Left lung (tissue), 10 donors: ENCODE data around the gene CNTLN. TPM values are rescaled to one million over a fixed set of nuclear protein-coding genes. Genes with fewer than 3 reads are reported as not detected.

Experiments
- ATAC-seq: fragments of 200-7000 bp; cut with Tn5 transposase; one replicate; pipeline ENCODE4 v1.9.1; 2020; ENCODE audit warnings: moderate library complexity
- DNase-seq, 4 donors: peaks; one replicate each; pipeline ENCODE4 v3.0.0-alpha.2; 2013 to 2020
- H3K27ac ChIP-seq, 2 donors: fragments of 200-600 bp; sonication (generic) in 1 of 2; one replicate each; pipeline versions ENCODE4 v1.5.0 to v1.8.0; 2020 to 2021
- H3K27me3 ChIP-seq, 2 donors: fragments of 200-600 bp; sonication (generic) in 1 of 2; one replicate each; pipeline versions ENCODE4 v1.5.0 to v1.8.0; 2020 to 2021
- H3K36me3 ChIP-seq, 2 donors: fragments of 200-600 bp; sonication (generic) in 1 of 2; one replicate each; pipeline versions ENCODE4 v1.5.0 to v1.8.0; 2020 to 2021
- H3K4me1 ChIP-seq, 2 donors: fragments of 200-600 bp; one replicate each; pipeline ENCODE4 v1.8.0; 2021
- H3K4me3 ChIP-seq, 2 donors: fragments of 200-600 bp; sonication (generic) in 1 of 2; one replicate each; pipeline versions ENCODE4 v1.5.0 to v1.8.0; 2020 to 2021; ENCODE audit warnings: mild to moderate bottlenecking in 1 of 2
- H3K9me3 ChIP-seq, 2 donors: fragments of 200-600 bp; sonication (generic) in 1 of 2; one replicate each; pipeline versions ENCODE4 v1.5.0 to v1.8.0; 2020 to 2021
- CTCF ChIP-seq, 2 donors: fragments of 200-600 bp; sonication (generic) in 1 of 2; IDR thresholded peaks; one replicate each; pipeline versions ENCODE4 v1.5.0 to v1.8.0; 2021; ENCODE audit warnings: antibody characterized with exemption in 2 of 2
- intact Hi-C, 2 donors: fragments of 100-400 bp; cut with DNase I; formaldehyde crosslinking; loops; one replicate each; pipeline versions ENCODE4 v1.11.2 to v1.14.2; 2022
- polyA plus RNA-seq, 6 donors: library from polyadenylated mRNA; unstranded; fragments of 120-200 nt; gene quantifications; one replicate each; pipeline ENCODE4 v1.2.1, GENCODE V29; 2013; ENCODE audit not compliant: insufficient read length in 6 of 6
- total RNA-seq, 2 donors: library from RNA; stranded (reverse); fragmentation: NEBNext Ultra II Directional; extraction: Animal tissue kit (Norgen Biotek cat#: 25700); gene quantifications; one replicate each; pipeline ENCODE4 v1.2.1, GENCODE V29; 2021
- donor health status: DM: no; HTN: yes; CAD: no.
- donor health status: DM: no; HTN: no; CAD: no.

CNTLN gene
- total and polyA plus RNA-seq, 8 donors = 5.2 to 25.2 (median 18.5) TPM

- no peak for ATAC-seq
- Histone ChIP-seq H3K9me3 (no peaks in the 10 kb centered on the region), H3K4me1 (no peaks in the 10 kb centered on the region), H3K4me3 (no peak overlapping the region), H3K27ac (no peak overlapping the region), H3K27me3 (no peaks in the 10 kb centered on the region), H3K36me3 (no peaks in the 10 kb centered on the region)
- intact Hi-C loops = no loop called here
- no peak for TF ChIP-seq CTCF (IDR thresholded peaks at IDR 0.05)
- DNase-seq = no peak
These were observed 226.5 kb downstream of the CNTLN start for GRCh38 chr9:17361378-17361777.

- ATAC-seq = no peak
These were observed 232.2 kb downstream of the CNTLN start for GRCh38 chr9:17367035-17367434.

GRCh38 chr9:17380126-17380861 lies 245.5 kb downstream of the CNTLN start:
- no peak for DNase-seq
- no peak for TF ChIP-seq CTCF (IDR thresholded peaks at IDR 0.05)
- Histone ChIP-seq H3K4me3 (no peak overlapping the region), H3K9me3 (no peaks in the 10 kb centered on the region), H3K27ac (no peak overlapping the region), H3K36me3 (no peaks in the 10 kb centered on the region), H3K4me1 (no peaks in the 10 kb centered on the region), H3K27me3 (no peaks in the 10 kb centered on the region)
- no peak for ATAC-seq
- intact Hi-C loops = no loop called here

More at GRCh38 chr9:17367035-17367434, 232.2 kb downstream of the CNTLN start:
- TF ChIP-seq CTCF (IDR thresholded peaks at IDR 0.05) = no peak
- DNase-seq = no peak
- Histone ChIP-seq H3K27me3 (no peaks in the 10 kb centered on the region), H3K9me3 (no peaks in the 10 kb centered on the region), H3K27ac (no peak overlapping the region), H3K36me3 (peaks cover 0 to 26% of the 10 kb centered on the region in 2 donors), H3K4me1 (no peaks in the 10 kb centered on the region), H3K4me3 (no peak overlapping the region)
- intact Hi-C loops = no loop called here

GRCh38 chr9:17387565-17387964 lies 252.7 kb downstream of the CNTLN start:
- no peak overlapping the region for H3K27ac ChIP-seq
- no peaks in the 10 kb centered on the region for H3K36me3 ChIP-seq
- no peak for TF ChIP-seq CTCF (IDR thresholded peaks at IDR 0.05)
- DNase-seq (no peak), ATAC-seq (no peak)
- no peaks in the 10 kb centered on the region for H3K4me1 ChIP-seq
- H3K27me3 ChIP-seq = no peaks in the 10 kb centered on the region
- H3K9me3 ChIP-seq = no peaks in the 10 kb centered on the region
- H3K4me3 ChIP-seq = no peak overlapping the region
- intact Hi-C loops = no loop called here

GRCh38 chr9:17389026-17389425 lies 254.2 kb downstream of the CNTLN start:
- Histone ChIP-seq H3K36me3 (no peaks in the 10 kb centered on the region), H3K9me3 (no peaks in the 10 kb centered on the region), H3K4me3 (no peak overlapping the region), H3K27ac (no peak overlapping the region), H3K27me3 (no peaks in the 10 kb centered on the region), H3K4me1 (no peaks in the 10 kb centered on the region)
- intact Hi-C loops = no loop called here
- ATAC-seq = no peak
- no peak for DNase-seq
- no peak for TF ChIP-seq CTCF (IDR thresholded peaks at IDR 0.05)
